H9 (cell line): Measurements from ENCODE around the gene SLC25A41. TPM values are rescaled to one million over a fixed set of nuclear protein-coding genes. Genes with fewer than 3 reads are reported as not detected.

Experiments
- DNase-seq: peaks from one replicate; pipeline ENCODE4 v3.0.0-alpha.2; 2017
- H2AFZ ChIP-seq: one replicate; pipeline ENCODE4 v1.6.1; 2013; ENCODE audit warnings: mild to moderate bottlenecking, low read length, control low read depth, moderate library complexity
- H2AK5ac ChIP-seq: 2 replicates; pipeline ENCODE4 v1.6.1; 2013; ENCODE audit warnings: low read length, control low read depth, mixed read lengths; ENCODE audit not compliant: insufficient read length
- H2BK120ac ChIP-seq: one replicate; pipeline ENCODE4 v1.6.1; 2013; ENCODE audit warnings: low read depth, mild to moderate bottlenecking, low read length, control low read depth, inconsistent platforms; ENCODE audit not compliant: poor library complexity, severe bottlenecking
- H2BK12ac ChIP-seq: 2 replicates; pipeline ENCODE4 v1.6.1; 2013; ENCODE audit warnings: low read length, control low read depth, mixed read lengths, low read depth; ENCODE audit not compliant: insufficient read length
- H2BK15ac ChIP-seq: 2 replicates; pipeline ENCODE4 v1.6.1; 2013; ENCODE audit warnings: low read depth, low read length, control low read depth
- H2BK20ac ChIP-seq: one replicate; pipeline ENCODE4 v1.6.1; 2013; ENCODE audit warnings: low read depth, mild to moderate bottlenecking, low read length, control low read depth, inconsistent platforms; ENCODE audit not compliant: poor library complexity, severe bottlenecking
- H2BK5ac ChIP-seq: 2 replicates; pipeline ENCODE4 v1.6.1; 2013; ENCODE audit warnings: low read length, control low read depth, mixed read lengths; ENCODE audit not compliant: insufficient read length
- H3K14ac ChIP-seq: 2 replicates; pipeline ENCODE4 v1.6.1; 2013; ENCODE audit warnings: low read length, control low read depth; ENCODE audit not compliant: insufficient read depth
- H3K18ac ChIP-seq: 2 replicates; pipeline ENCODE4 v1.6.1; 2013; ENCODE audit warnings: low read depth, mild to moderate bottlenecking, mixed read lengths, low read length, control low read depth; ENCODE audit not compliant: insufficient read length
- H3K23ac ChIP-seq: 2 replicates; pipeline ENCODE4 v1.6.1; 2013; ENCODE audit warnings: low read length, control low read depth, mixed read lengths, low read depth; ENCODE audit not compliant: insufficient read length
- H3K23me2 ChIP-seq: 2 replicates; pipeline ENCODE4 v1.6.1; 2013; ENCODE audit warnings: low read depth, mild to moderate bottlenecking, mixed read lengths, low read length, control low read depth; ENCODE audit not compliant: insufficient read length, poor library complexity, severe bottlenecking
- H3K27ac ChIP-seq: 2 replicates; pipeline ENCODE4 v1.5.1; 2013; ENCODE audit warnings: low read length, control low read depth, mixed read lengths, low read depth; ENCODE audit not compliant: insufficient read length
- H3K27me3 ChIP-seq: 2 replicates; pipeline ENCODE4 v1.6.1; 2013; ENCODE audit warnings: low read length, control low read depth, inconsistent platforms; ENCODE audit not compliant: insufficient read depth
- H3K4ac ChIP-seq: 2 replicates; pipeline ENCODE4 v1.6.1; 2013; ENCODE audit warnings: low read depth, mild to moderate bottlenecking, control low read depth, inconsistent platforms, low read length, moderate library complexity
- H3K4me1 ChIP-seq: 2 replicates; pipeline ENCODE4 v1.6.1; 2013; ENCODE audit warnings: low read length, control low read depth, inconsistent platforms; ENCODE audit not compliant: insufficient read depth
- H3K4me2 ChIP-seq: 2 replicates; pipeline ENCODE4 v1.6.1; 2013; ENCODE audit warnings: low read length, control low read depth, mixed read lengths; ENCODE audit not compliant: insufficient read length, insufficient read depth
- H3K56ac ChIP-seq: 2 replicates; pipeline ENCODE4 v1.6.1; 2013; ENCODE audit warnings: low read depth, mild to moderate bottlenecking, mixed read lengths, low read length, control low read depth; ENCODE audit not compliant: insufficient read length
- H3K79me1 ChIP-seq: 2 replicates; pipeline ENCODE4 v1.6.1; 2013; ENCODE audit warnings: low read depth, mild to moderate bottlenecking, moderate library complexity, low read length, control low read depth, inconsistent platforms; ENCODE audit not compliant: insufficient read depth, poor library complexity, severe bottlenecking
- H3K79me2 ChIP-seq: 2 replicates; pipeline ENCODE4 v1.6.1; 2013; ENCODE audit warnings: low read length, control low read depth, inconsistent platforms; ENCODE audit not compliant: insufficient read depth
- H3K9ac ChIP-seq: 2 replicates; pipeline ENCODE4 v1.6.1; 2013; ENCODE audit warnings: low read length, control low read depth, mixed read lengths; ENCODE audit not compliant: insufficient read length; ENCODE audit errors: extremely low read depth
- H3K9me3 ChIP-seq: one replicate; pipeline ENCODE4 v1.6.1; 2013; ENCODE audit warnings: low read depth, low read length, inconsistent platforms; ENCODE audit not compliant: control insufficient read depth
- H3T11ph ChIP-seq: one replicate; pipeline ENCODE4 v1.6.1; 2013; ENCODE audit warnings: mild to moderate bottlenecking, low read length, control low read depth, inconsistent platforms
- H4K20me1 ChIP-seq: one replicate; pipeline ENCODE4 v1.6.1; 2013; ENCODE audit not compliant: control insufficient read depth, insufficient read length, insufficient read depth
- H4K5ac ChIP-seq: 2 replicates; pipeline ENCODE4 v1.6.1; 2013; ENCODE audit warnings: low read depth, mild to moderate bottlenecking, mixed read lengths, low read length, control low read depth; ENCODE audit not compliant: insufficient read length
- H4K8ac ChIP-seq: replicated peaks from 2 replicates; pipeline ENCODE4 v1.6.1; 2013; ENCODE audit warnings: low read length, control low read depth, mixed read lengths, low read depth; ENCODE audit not compliant: insufficient read length
- H4K91ac ChIP-seq: 2 replicates; pipeline ENCODE4 v1.6.1; 2013; ENCODE audit warnings: low read depth, mild to moderate bottlenecking, moderate library complexity, mixed read lengths, low read length, control low read depth; ENCODE audit not compliant: insufficient read length
- H3K27ac Mint-ChIP-seq, 3 experiments: 2 replicates in 2 of 3; 3 replicates in 1 of 3; pipeline ENCODE4 v1.8.0; 2020 to 2021; ENCODE audit warnings: mixed read lengths in 3 of 3, mild to moderate bottlenecking in 1 of 3, moderate library complexity in 1 of 3
- H3K27me3 Mint-ChIP-seq: 2 replicates; pipeline ENCODE4 v1.8.0; 2021; ENCODE audit warnings: low read depth, mild to moderate bottlenecking, moderate library complexity, mixed read lengths
- H3K36me3 Mint-ChIP-seq, 3 experiments: 2 replicates in 2 of 3; 3 replicates in 1 of 3; pipeline ENCODE4 v1.8.0; 2020 to 2021; ENCODE audit warnings: low read depth in 3 of 3, mixed read lengths in 3 of 3; ENCODE audit not compliant: insufficient read depth in 1 of 3
- H3K4me1 Mint-ChIP-seq, 2 experiments: 2 replicates each; pipeline ENCODE4 v1.8.0; 2020; ENCODE audit warnings: mixed read lengths in 2 of 2
- H3K4me3 Mint-ChIP-seq, 2 experiments: 2 replicates in 1 of 2; 3 replicates in 1 of 2; pipeline ENCODE4 v1.8.0; 2020 to 2021; ENCODE audit warnings: mild to moderate bottlenecking in 2 of 2, mixed read lengths in 2 of 2, moderate library complexity in 1 of 2
- H3K9me3 Mint-ChIP-seq, 2 experiments: 2 replicates in 1 of 2; 3 replicates in 1 of 2; pipeline ENCODE4 v1.8.0; 2020; ENCODE audit warnings: mild to moderate bottlenecking in 2 of 2, mixed read lengths in 2 of 2, moderate library complexity in 1 of 2
- WGBS: extraction: QIAGEN DNeasy Blood & Tissue Kit; methylation state at CpG from one replicate; pipeline ENCODE4 v1.1.7; 2013; ENCODE audit warnings: missing lambda C conversion rate, low lambda C conversion rate, mixed read lengths; ENCODE audit not compliant: insufficient read length; ENCODE audit errors: extremely low coverage; 5-methylcytosine and 5-hydroxymethylcytosine counted together
- total RNA-seq: library from RNA; stranded (reverse); gene quantifications from 2 replicates; pipeline ENCODE4 v1.2.1, GENCODE V29; 2021
- TF ChIP-seq, protein P1 (sequence below): fragments of 200-600 bp; sonication (generic); conservative IDR thresholded peaks from 3 replicates; pipeline ENCODE4 v1.8.0; 2021; ENCODE audit warnings: antibody characterized with exemption, mild to moderate bottlenecking

SLC25A41 gene
- total RNA-seq, 1 experiment from 2014 or later = 0.20 TPM

DNA sequence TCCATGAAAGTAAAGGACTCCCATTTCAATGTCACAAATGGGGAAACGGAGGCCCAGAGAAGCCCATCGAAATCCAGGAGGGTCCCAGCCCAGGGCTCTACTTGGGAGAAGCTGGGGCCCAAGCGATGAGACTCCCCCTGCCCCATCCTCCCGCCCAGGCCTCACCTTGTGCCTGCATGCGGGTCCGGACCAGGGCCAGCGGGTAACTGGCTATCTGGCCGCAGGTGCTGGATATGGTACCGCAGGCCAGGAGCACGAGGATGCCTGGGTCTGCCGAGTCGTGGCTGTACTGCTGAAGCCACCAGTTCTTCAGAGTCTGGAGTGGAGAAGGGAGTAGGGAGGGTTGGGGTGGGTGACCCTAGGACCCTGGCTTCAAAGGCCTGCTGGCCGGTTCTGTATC is 10.4 kb upstream of the SLC25A41 start:
- H2BK5ac ChIP-seq = no peak overlapping the region
- no peaks in the 10 kb centered on the region for H3K79me1 ChIP-seq
- H3K18ac ChIP-seq = no peak overlapping the region
- no peaks in the 10 kb centered on the region for H3K23me2 ChIP-seq
- H3K4me1 Mint-ChIP-seq = no peaks in the 10 kb centered on the region; a peak in 1 of 4 replicates
- H3K36me3 Mint-ChIP-seq = peaks cover 8 to 19% (median 14%) of the 10 kb centered on the region in 3 experiments; a peak in 6 of 7 replicates
- no peaks in the 10 kb centered on the region for H3K9me3 ChIP-seq
- H3K27me3 ChIP-seq = no peaks in the 10 kb centered on the region
- no peak overlapping the region for H3K27ac ChIP-seq
- no peak overlapping the region for H3K4me3 Mint-ChIP-seq
- TF ChIP-seq, protein P1, sequence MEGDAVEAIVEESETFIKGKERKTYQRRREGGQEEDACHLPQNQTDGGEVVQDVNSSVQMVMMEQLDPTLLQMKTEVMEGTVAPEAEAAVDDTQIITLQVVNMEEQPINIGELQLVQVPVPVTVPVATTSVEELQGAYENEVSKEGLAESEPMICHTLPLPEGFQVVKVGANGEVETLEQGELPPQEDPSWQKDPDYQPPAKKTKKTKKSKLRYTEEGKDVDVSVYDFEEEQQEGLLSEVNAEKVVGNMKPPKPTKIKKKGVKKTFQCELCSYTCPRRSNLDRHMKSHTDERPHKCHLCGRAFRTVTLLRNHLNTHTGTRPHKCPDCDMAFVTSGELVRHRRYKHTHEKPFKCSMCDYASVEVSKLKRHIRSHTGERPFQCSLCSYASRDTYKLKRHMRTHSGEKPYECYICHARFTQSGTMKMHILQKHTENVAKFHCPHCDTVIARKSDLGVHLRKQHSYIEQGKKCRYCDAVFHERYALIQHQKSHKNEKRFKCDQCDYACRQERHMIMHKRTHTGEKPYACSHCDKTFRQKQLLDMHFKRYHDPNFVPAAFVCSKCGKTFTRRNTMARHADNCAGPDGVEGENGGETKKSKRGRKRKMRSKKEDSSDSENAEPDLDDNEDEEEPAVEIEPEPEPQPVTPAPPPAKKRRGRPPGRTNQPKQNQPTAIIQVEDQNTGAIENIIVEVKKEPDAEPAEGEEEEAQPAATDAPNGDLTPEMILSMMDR = no peak
- H3K79me2 ChIP-seq = no peaks in the 10 kb centered on the region
- peaks cover 2% of the 10 kb centered on the region for H4K20me1 ChIP-seq
- no peaks in the 10 kb centered on the region for H3K4me1 ChIP-seq
- no peak overlapping the region for H2AK5ac ChIP-seq
- no peak overlapping the region; the same call in 1 of the 2 replicates for H3K14ac ChIP-seq
- peaks cover 2% of the 10 kb centered on the region; the same call in 1 of the 2 replicates for H3K27me3 Mint-ChIP-seq
- H3K23ac ChIP-seq = no peak overlapping the region
- H3K27ac Mint-ChIP-seq = 0 out of 7 replicates have a peak overlapping the region, but pooled peaks of 1 of the 3 experiments have one; percentile 4
- no peak overlapping the region for H2AFZ ChIP-seq
- no peak overlapping the region for H2BK20ac ChIP-seq
- DNase-seq = no peak
- H3K9ac ChIP-seq = no peak overlapping the region
- H3K4me2 ChIP-seq = no peak overlapping the region
- H2BK120ac ChIP-seq = no peak overlapping the region
- WGBS = no CpG with 5 or more reads among the region's 13 CpGs
- H3K56ac ChIP-seq = no peak overlapping the region
- no peak overlapping the region for H2BK12ac ChIP-seq
- no peak overlapping the region for H4K91ac ChIP-seq
- H3K9me3 Mint-ChIP-seq = no peaks in the 10 kb centered on the region; a peak in 1 of 5 replicates
- H4K5ac ChIP-seq = no peak overlapping the region
- no peak overlapping the region for H2BK15ac ChIP-seq
- H3T11ph ChIP-seq = no peak overlapping the region
- H4K8ac ChIP-seq = no peak overlapping the region
- no peak overlapping the region for H3K4ac ChIP-seq
